B cell (primary cell): Measurements from ENCODE around the gene NELL1. TPM values are rescaled to one million over a fixed set of nuclear protein-coding genes. Genes with fewer than 3 reads are reported as not detected.

ENCODE experiments used
- ATAC-seq: fragments of 200-7000 bp; cut with Tn5 transposase; one replicate; pipeline ENCODE4 v1.10.0; 2021; ENCODE audit warnings: low read depth, mild to moderate bottlenecking, moderate number of reproducible peaks, moderate library complexity
- CTCF ChIA-PET: fragments of 350-600 bp; sonication (Branson Sonifier 250); formaldehyde crosslinking; loops from one replicate; lab custom pipeline; 2021; ENCODE audit warnings: antibody characterized with exemption, inconsistent platforms; lab: Charles Lee
- POLR2A ChIA-PET: fragments of 350-600 bp; sonication (Branson Sonifier 250); formaldehyde crosslinking; loops from one replicate; lab custom pipeline; 2021; ENCODE audit warnings: antibody characterized with exemption; lab: Charles Lee
- DNase-seq: peaks from one replicate; pipeline ENCODE4 v3.0.0; 2013
- H2AFZ ChIP-seq: 2 replicates; pipeline ENCODE4 v1.6.1; 2012; ENCODE audit warnings: mild to moderate bottlenecking, low read depth, low read length; ENCODE audit not compliant: insufficient read depth, poor library complexity, severe bottlenecking
- H3K27ac ChIP-seq, 2 donors: 1 replicate in 1 of 2; 2 replicates in 1 of 2; pipeline ENCODE4 v1.5.1; 2012 to 2013; ENCODE audit warnings: low read length in 2 of 2, mild to moderate bottlenecking in 2 of 2, moderate library complexity in 1 of 2
- H3K27me3 ChIP-seq, 4 experiments: fragments of 200-600 bp in 1 of 4; sonication (generic) in 1 of 4; replicated peaks in 1 of 4; 1 replicate in 2 of 4; 2 replicates in 2 of 4; pipeline versions ENCODE4 v1.6.1 to v1.7.0; 2013 to 2016; ENCODE audit warnings: low read length in 3 of 4, mild to moderate bottlenecking in 2 of 4, mixed read lengths in 1 of 4, moderate library complexity in 1 of 4; ENCODE audit not compliant: insufficient read depth in 4 of 4, control insufficient read depth in 3 of 4; ENCODE audit errors: control extremely low read depth in 1 of 4
- H3K36me3 ChIP-seq, 2 experiments: replicated peaks in 1 of 2; 1 replicate in 1 of 2; 2 replicates in 1 of 2; pipeline versions ENCODE4 v1.6.1 to v1.7.1; 2013; ENCODE audit warnings: low read length in 1 of 2; ENCODE audit not compliant: insufficient read depth in 2 of 2, control insufficient read depth in 1 of 2; ENCODE audit errors: control extremely low read depth in 1 of 2, extremely low read depth in 1 of 2
- H3K4me1 ChIP-seq, 2 donors: fragments of 200-600 bp in 1 of 2; sonication (generic) in 1 of 2; 1 replicate in 1 of 2; 2 replicates in 1 of 2; pipeline versions ENCODE4 v1.5.1 to v1.6.1; 2013 to 2017; ENCODE audit warnings: low read length in 2 of 2; ENCODE audit not compliant: control insufficient read depth in 2 of 2, insufficient read depth in 2 of 2
- H3K4me2 ChIP-seq: replicated peaks from 2 replicates; pipeline ENCODE3; 2012; ENCODE audit warnings: mild to moderate bottlenecking, low read depth, low read length; ENCODE audit not compliant: poor library complexity, severe bottlenecking
- H3K4me3 ChIP-seq, 5 experiments: fragments of 200-600 bp in 1 of 5; sonication (generic) in 1 of 5; 1 replicate in 3 of 5; 2 replicates in 2 of 5; pipeline versions ENCODE4 v1.5.1 to v1.7.0; 2011 to 2016; ENCODE audit warnings: low read length in 4 of 5, mild to moderate bottlenecking in 4 of 5, low read depth in 2 of 5, control low read depth in 1 of 5, moderate library complexity in 1 of 5; ENCODE audit not compliant: insufficient read depth in 1 of 5; ENCODE audit errors: control extremely low read depth in 1 of 5, extremely low read depth in 1 of 5
- H3K79me2 ChIP-seq: fragments of 200-600 bp; sonication (generic); one replicate; pipeline ENCODE4 v1.6.0; 2016; ENCODE audit warnings: low read length; ENCODE audit not compliant: control insufficient read depth, insufficient read depth
- H3K9ac ChIP-seq: fragments of 200-600 bp; sonication (generic); 2 replicates; pipeline ENCODE4 v1.6.1; 2017; ENCODE audit warnings: mild to moderate bottlenecking, low read length, moderate library complexity
- H3K9me3 ChIP-seq, 3 donors: one replicate each; pipeline versions ENCODE4 v1.6.1 to v1.7.1; 2013; ENCODE audit warnings: low read length in 2 of 3; ENCODE audit not compliant: control insufficient read depth in 2 of 3, insufficient read depth in 1 of 3; ENCODE audit errors: control extremely low read depth in 1 of 3
- H4K20me1 ChIP-seq: 2 replicates; pipeline ENCODE4 v1.6.0; 2012; ENCODE audit warnings: mild to moderate bottlenecking, low read length; ENCODE audit not compliant: insufficient read depth, control insufficient read depth, poor library complexity, severe bottlenecking
- H3K27ac Mint-ChIP-seq: one replicate; pipeline ENCODE4 v1.8.0; 2021; ENCODE audit warnings: mixed read lengths
- H3K27me3 Mint-ChIP-seq: one replicate; pipeline ENCODE4 v1.8.0; 2021; ENCODE audit warnings: mixed read lengths
- H3K4me1 Mint-ChIP-seq: one replicate; pipeline ENCODE4 v1.8.0; 2021; ENCODE audit warnings: mixed read lengths
- H3K4me3 Mint-ChIP-seq: one replicate; pipeline ENCODE4 v1.8.0; 2021; ENCODE audit warnings: mixed read lengths
- H3K9me3 Mint-ChIP-seq: one replicate; pipeline ENCODE4 v1.8.0; 2022; ENCODE audit warnings: mixed read lengths; ENCODE audit not compliant: insufficient read depth
- CTCF ChIP-seq: fragments of 200-600 bp; IDR thresholded peaks from one replicate; pipeline ENCODE4 v1.8.0; 2022; ENCODE audit warnings: antibody characterized with exemption, mild to moderate bottlenecking
- EZH2 ChIP-seq: IDR thresholded peaks from 2 replicates; pipeline ENCODE4 v1.6.1; 2012; ENCODE audit warnings: borderline replicate concordance, low read depth, mild to moderate bottlenecking, moderate library complexity, low read length; ENCODE audit not compliant: insufficient read depth, poor library complexity, severe bottlenecking
- WGBS: methylation state at CpG from one replicate; pipeline ENCODE4 v1.1.5; 2013; ENCODE audit warnings: missing lambda C conversion rate; ENCODE audit not compliant: insufficient coverage; 5-methylcytosine and 5-hydroxymethylcytosine counted together
- intact Hi-C: fragments of 100-400 bp; cut with micrococcal nuclease; formaldehyde crosslinking; loops from one replicate; pipeline ENCODE4 v1.10.0; 2022
- polyA plus RNA-seq: library from polyadenylated mRNA; depleted of rRNA; stranded (reverse); fragments of >200 nt; gene quantifications from 2 replicates; pipeline ENCODE4 v1.2.3, GENCODE V29; 2012
- total RNA-seq, 2 donors: library from RNA; stranded (reverse); fragments of 120-200 nt in 1 of 2; gene quantifications; 1 replicate in 1 of 2; 2 replicates in 1 of 2; pipeline versions ENCODE4 v1.2.3 to v1.2.4, GENCODE V29; 2013 to 2022

The NELL1 gene
- total and polyA plus RNA-seq, 2 donors (not counting 1 experiment from before 2014, with no cell fraction given): not detected

GRCh38 chr11:20632169-20632532 lies 37.2 kb upstream of the NELL1 start:
- peaks cover 0 to 4% (median 0%) of the 10 kb centered on the region in 3 donors for H3K9me3 ChIP-seq
- H3K4me3 ChIP-seq: no peak overlapping the region
- Mint-ChIP-seq H3K9me3 (no peaks in the 10 kb centered on the region), H3K4me3 (no peak overlapping the region), H3K4me1 (no peaks in the 10 kb centered on the region), H3K27me3 (peaks cover 12% of the 10 kb centered on the region), H3K27ac (no peak overlapping the region)
- no peaks in the 10 kb centered on the region for H4K20me1 ChIP-seq
- DNase-seq (no peak), ATAC-seq (no peak)
- CTCF ChIA-PET: no interaction called here
- H3K27ac ChIP-seq: no peak overlapping the region
- H3K36me3 ChIP-seq: no peaks in the 10 kb centered on the region
- POLR2A ChIA-PET: no interaction called here
- H3K9ac ChIP-seq: no peak overlapping the region
- H3K27me3 ChIP-seq: no peaks in the 10 kb centered on the region
- no CpG with 5 or more reads among the region's 1 CpG for WGBS
- no peak overlapping the region for H2AFZ ChIP-seq
- intact Hi-C loops: no loop called here
- no peak overlapping the region for H3K4me2 ChIP-seq
- H3K79me2 ChIP-seq: no peaks in the 10 kb centered on the region
- TF ChIP-seq EZH2 (no peak), CTCF (no peak)
- H3K4me1 ChIP-seq: no peaks in the 10 kb centered on the region

GRCh38 chr11:20634044-20634443 lies 35.3 kb upstream of the NELL1 start:
- H3K4me3 Mint-ChIP-seq: no peak overlapping the region

More at GRCh38 chr11:20634044-20634443, 35.3 kb upstream of the NELL1 start:
- no peaks in the 10 kb centered on the region for H3K4me1 Mint-ChIP-seq
- DNase-seq (no peak), ATAC-seq (no peak)
- H3K9me3 ChIP-seq: peaks cover 0 to 4% (median 0%) of the 10 kb centered on the region in 3 donors
- no peaks in the 10 kb centered on the region for H4K20me1 ChIP-seq
- 100% methylated on average over 1 of the region's 5 CpGs for WGBS
- no peaks in the 10 kb centered on the region for H3K36me3 ChIP-seq
- H3K4me3 ChIP-seq: no peak overlapping the region
- no peak overlapping the region for H3K9ac ChIP-seq
- intact Hi-C loops: no loop called here
- no peak overlapping the region for H2AFZ ChIP-seq
- no peaks in the 10 kb centered on the region for H3K4me1 ChIP-seq
- no peaks in the 10 kb centered on the region for H3K9me3 Mint-ChIP-seq
- no peak for TF ChIP-seq CTCF
- no peak for TF ChIP-seq EZH2
- H3K4me2 ChIP-seq: no peak overlapping the region
- POLR2A ChIA-PET: no interaction called here
- no peaks in the 10 kb centered on the region for H3K79me2 ChIP-seq
- H3K27ac Mint-ChIP-seq: no peak overlapping the region
- H3K27ac ChIP-seq: no peak overlapping the region
- H3K27me3 Mint-ChIP-seq: peaks cover 12% of the 10 kb centered on the region
- CTCF ChIA-PET: interaction anchor here (1.0 kb wide), 1 partner anchor 10 kb away, joined by 3 read pairs; no protein-coding TSS in a partner anchor
- no peaks in the 10 kb centered on the region for H3K27me3 ChIP-seq
